ENCODE results near the gene USP5.
"Not testable (repeated sequence)": the region's sequence is repeated elsewhere in the genome, so short reads cannot be mapped to it uniquely, and the experiment has no call there.

USP5 gene

GRCh38 chr12:6863586-6864321, 11.8 kb downstream of the USP5 start:
- DNase-seq (ENCODE audit: low read depth in 2 of 2, low spot score in 1 of 2): no peak

GRCh38 chr12:6865307-6865706, 13.4 kb downstream of the USP5 start:
- DNase-seq (ENCODE audit: low read depth in 2 of 2, low spot score in 1 of 2): not testable (repeated sequence)

GRCh38 chr12:6866163-6866919, 14.4 kb downstream of the USP5 start:
- no peak for DNase-seq (ENCODE audit: low read depth in 2 of 2, low spot score in 1 of 2)

- DNase-seq (ENCODE audit: low read depth in 2 of 2, low spot score in 1 of 2): no peak
Measured at GRCh38 chr12:6866920-6867412, 15.0 kb downstream of the USP5 start.

- DNase-seq (ENCODE audit: low read depth in 2 of 2, low spot score in 1 of 2): peak; percentile 49 to 61
Measured at GRCh38 chr12:6867413-6868210, 15.7 kb downstream of the USP5 start, which contains the start of gene TPI1. TPI1 (plus strand) TSS chr12:6867531; CDS start chr12:6867567, 36 bp downstream.

GRCh38 chr12:6868211-6869048, 16.5 kb downstream of the USP5 start:
- no peak for DNase-seq (ENCODE audit: low read depth in 2 of 2, low spot score in 1 of 2)

- peak; percentile 76 to 83 for DNase-seq (ENCODE audit: low read depth in 2 of 2, low spot score in 1 of 2)
Measured at GRCh38 chr12:6869049-6870021, 17.4 kb downstream of the USP5 start.

GRCh38 chr12:6870304-6870703, 18.4 kb downstream of the USP5 start:
- not testable (repeated sequence) for DNase-seq (ENCODE audit: low read depth in 2 of 2, low spot score in 1 of 2)

GRCh38 chr12:6871052-6871957, 19.4 kb downstream of the USP5 start:
- DNase-seq (ENCODE audit: low read depth in 2 of 2, low spot score in 1 of 2): no peak

- peak; percentile 64 to 70 for DNase-seq (ENCODE audit: low read depth in 2 of 2, low spot score in 1 of 2)
Measured at GRCh38 chr12:6872073-6873048, 20.4 kb downstream of the USP5 start.

GRCh38 chr12:6873094-6874014, 21.4 kb downstream of the USP5 start, which contains the start of gene SPSB2:
SPSB2 (minus strand) TSS chr12:6873303; CDS start chr12:6872901, 402 bp downstream.
- DNase-seq (ENCODE audit: low read depth in 2 of 2, low spot score in 1 of 2): peak; percentile 98

- DNase-seq (ENCODE audit: low read depth in 2 of 2, low spot score in 1 of 2): not testable (repeated sequence)
Measured at GRCh38 chr12:6874015-6874368, 22.0 kb downstream of the USP5 start.

- not testable (repeated sequence) for DNase-seq (ENCODE audit: low read depth in 2 of 2, low spot score in 1 of 2)
Measured at GRCh38 chr12:6879824-6880223, 27.9 kb downstream of the USP5 start.

GRCh38 chr12:6883252-6883651, 31.3 kb downstream of the USP5 start:
- DNase-seq (ENCODE audit: low read depth in 2 of 2, low spot score in 1 of 2): no peak

- DNase-seq (ENCODE audit: low read depth in 2 of 2, low spot score in 1 of 2): no peak
Measured at GRCh38 chr12:6883683-6884082, 31.7 kb downstream of the USP5 start.

- no peak for DNase-seq (ENCODE audit: low read depth in 2 of 2, low spot score in 1 of 2)
Measured at GRCh38 chr12:6884539-6884938, 32.6 kb downstream of the USP5 start.

Measured in stimulated activated CD8-positive, alpha-beta memory T cell treated with anti-CD3 and anti-CD28 coated beads, Interleukin-4, amount 100 ng/mL, for 1 hour (primary cell).